GM06990 (cell line): ENCODE measurements around the gene LARGE1.
A peak's percentile ranks its signal among the peaks of the same experiment; 100 is the strongest.

ENCODE experiments used
- DNase-seq: peaks from one replicate; pipeline ENCODE4 v3.0.0-alpha.2; 2011; ENCODE audit not compliant: insufficient read length; ENCODE audit errors: extremely low read depth
- H3K27me3 ChIP-seq: replicated peaks from 2 replicates; pipeline ENCODE4 v1.6.0; 2011; ENCODE audit warnings: low read length; ENCODE audit not compliant: control insufficient read depth, insufficient read depth
- H3K36me3 ChIP-seq: 2 replicates; pipeline ENCODE4 v1.5.1; 2011; ENCODE audit warnings: low read length; ENCODE audit not compliant: control insufficient read depth, insufficient read depth
- H3K4me3 ChIP-seq: replicated peaks from 2 replicates; pipeline ENCODE4 v1.5.1; 2011; ENCODE audit warnings: low read depth, mild to moderate bottlenecking, control low read depth, low read length
- TF ChIP-seq, protein P1 (sequence below): IDR thresholded peaks from 2 replicates; pipeline ENCODE4 v1.5.1; 2011; ENCODE audit warnings: low read length, control low read depth, mild to moderate bottlenecking, inconsistent platforms; ENCODE audit not compliant: insufficient read depth, poor library complexity, severe bottlenecking

LARGE1 gene

DNA sequence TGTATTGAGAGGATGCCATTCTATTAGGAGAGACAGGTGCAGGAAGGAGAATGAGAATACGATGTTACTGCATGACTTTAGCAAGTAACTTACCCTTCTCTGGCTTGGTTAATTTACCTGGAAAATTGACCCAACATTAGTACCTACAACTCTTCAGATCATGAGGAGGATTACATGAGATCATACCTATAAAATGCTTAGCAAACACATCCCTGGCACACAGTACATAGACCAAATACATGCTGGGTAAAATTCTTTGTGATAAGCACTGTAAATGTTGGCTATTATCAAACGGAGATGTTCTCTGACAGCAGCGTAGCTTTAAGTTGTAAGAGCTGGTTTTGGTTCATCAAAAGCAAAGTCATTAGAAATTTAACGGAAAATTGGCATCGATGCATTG, 28.8 kb downstream of the LARGE1 start:
- TF ChIP-seq, protein P1, sequence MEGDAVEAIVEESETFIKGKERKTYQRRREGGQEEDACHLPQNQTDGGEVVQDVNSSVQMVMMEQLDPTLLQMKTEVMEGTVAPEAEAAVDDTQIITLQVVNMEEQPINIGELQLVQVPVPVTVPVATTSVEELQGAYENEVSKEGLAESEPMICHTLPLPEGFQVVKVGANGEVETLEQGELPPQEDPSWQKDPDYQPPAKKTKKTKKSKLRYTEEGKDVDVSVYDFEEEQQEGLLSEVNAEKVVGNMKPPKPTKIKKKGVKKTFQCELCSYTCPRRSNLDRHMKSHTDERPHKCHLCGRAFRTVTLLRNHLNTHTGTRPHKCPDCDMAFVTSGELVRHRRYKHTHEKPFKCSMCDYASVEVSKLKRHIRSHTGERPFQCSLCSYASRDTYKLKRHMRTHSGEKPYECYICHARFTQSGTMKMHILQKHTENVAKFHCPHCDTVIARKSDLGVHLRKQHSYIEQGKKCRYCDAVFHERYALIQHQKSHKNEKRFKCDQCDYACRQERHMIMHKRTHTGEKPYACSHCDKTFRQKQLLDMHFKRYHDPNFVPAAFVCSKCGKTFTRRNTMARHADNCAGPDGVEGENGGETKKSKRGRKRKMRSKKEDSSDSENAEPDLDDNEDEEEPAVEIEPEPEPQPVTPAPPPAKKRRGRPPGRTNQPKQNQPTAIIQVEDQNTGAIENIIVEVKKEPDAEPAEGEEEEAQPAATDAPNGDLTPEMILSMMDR, result no peak
- no peak for DNase-seq
- H3K36me3 ChIP-seq, result no peaks in the 10 kb centered on the region
- H3K4me3 ChIP-seq, result no peak overlapping the region
- no peaks in the 10 kb centered on the region for H3K27me3 ChIP-seq

DNA sequence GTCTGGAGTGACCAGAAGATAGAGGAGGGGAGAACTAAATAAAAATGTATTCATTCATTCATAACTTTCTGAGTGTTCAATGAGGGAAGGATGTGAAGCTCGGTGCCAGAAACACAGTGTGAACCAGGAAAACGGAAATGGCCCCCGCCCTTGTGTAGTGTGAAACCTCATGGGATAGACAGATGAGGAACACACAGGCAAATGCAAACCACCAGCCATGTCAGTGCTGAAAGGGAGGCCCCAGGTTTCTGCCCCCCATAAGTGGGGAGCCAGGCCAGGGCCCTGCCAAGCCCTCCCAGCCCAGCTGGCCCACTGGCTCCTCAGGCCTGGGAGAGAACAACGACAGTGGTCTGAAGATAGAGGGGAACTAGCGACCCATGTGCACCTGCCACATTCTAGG, 30.5 kb downstream of the LARGE1 start:
- Histone ChIP-seq H3K27me3 (no peaks in the 10 kb centered on the region), H3K4me3 (no peak overlapping the region), H3K36me3 (no peaks in the 10 kb centered on the region)
- DNase-seq, result peak; percentile 64
- TF ChIP-seq, protein P1, result no peak

DNA sequence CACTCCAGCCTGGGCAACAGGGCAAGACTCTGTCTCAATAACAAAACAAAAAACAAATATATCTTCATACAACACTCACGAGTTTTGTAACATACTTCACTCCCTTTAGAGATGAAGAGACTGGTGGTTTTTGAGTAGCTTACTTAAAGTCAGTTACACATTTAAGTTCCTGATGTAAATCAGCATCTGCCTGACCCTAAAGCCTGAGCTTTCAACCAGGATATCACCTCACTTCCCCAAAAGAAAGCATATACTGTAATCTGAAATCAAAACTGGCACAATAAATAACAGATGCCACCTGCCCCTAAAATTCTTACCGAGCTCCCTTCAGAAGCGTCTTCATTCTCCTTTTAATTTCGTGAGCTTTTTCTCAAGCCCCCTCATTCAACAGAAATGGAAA, 31.5 kb downstream of the LARGE1 start:
- TF ChIP-seq, protein P1, result no peak
- no peak overlapping the region for H3K4me3 ChIP-seq
- H3K27me3 ChIP-seq, result no peaks in the 10 kb centered on the region
- H3K36me3 ChIP-seq, result no peaks in the 10 kb centered on the region
- DNase-seq, result no peak

DNA sequence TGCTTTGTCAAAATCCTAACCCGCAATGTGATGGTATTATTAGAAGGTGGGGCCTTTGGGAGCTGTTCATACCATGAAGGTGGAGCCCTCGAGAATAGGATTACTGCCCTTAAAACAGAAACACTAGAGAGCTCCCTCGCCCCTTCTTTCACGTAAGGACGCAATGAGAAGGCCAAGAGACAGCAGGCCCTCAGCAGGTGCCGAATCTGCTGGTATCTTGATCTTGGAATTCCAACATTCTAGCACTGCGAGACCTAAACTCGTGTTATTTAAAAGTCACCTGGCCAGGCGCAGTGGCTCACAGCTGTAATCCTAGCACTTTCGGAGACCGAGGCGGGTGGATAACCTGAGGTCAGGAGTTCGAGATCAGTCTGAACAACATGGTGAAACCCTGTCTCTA, 33.1 kb downstream of the LARGE1 start:
- DNase-seq, result no peak
- Histone ChIP-seq H3K36me3 (no peaks in the 10 kb centered on the region), H3K4me3 (no peak overlapping the region), H3K27me3 (no peaks in the 10 kb centered on the region)
- TF ChIP-seq, protein P1, result no peak

DNA sequence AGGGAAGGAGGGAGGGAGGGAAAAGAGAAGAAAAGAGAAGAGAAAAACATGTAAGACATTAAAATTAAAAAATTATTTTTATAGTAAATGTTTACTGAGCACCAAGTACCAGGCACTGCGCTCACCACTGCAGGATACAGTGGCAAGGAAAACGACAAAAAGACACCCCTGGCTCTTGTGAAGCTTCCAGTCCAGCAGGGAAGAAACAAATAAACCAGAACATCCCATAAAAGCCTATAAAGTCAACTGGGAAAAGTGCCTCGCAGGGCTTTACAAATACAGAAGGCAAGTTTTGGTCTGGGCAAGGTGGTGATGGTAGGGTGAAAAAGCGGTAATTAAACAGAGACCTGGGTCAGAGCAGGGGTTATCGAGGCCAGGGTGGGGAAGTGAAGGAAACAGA, 33.6 kb downstream of the LARGE1 start:
- Histone ChIP-seq H3K36me3 (no peaks in the 10 kb centered on the region), H3K4me3 (no peak overlapping the region), H3K27me3 (no peaks in the 10 kb centered on the region)
- DNase-seq, result no peak
- TF ChIP-seq, protein P1, result no peak

DNA sequence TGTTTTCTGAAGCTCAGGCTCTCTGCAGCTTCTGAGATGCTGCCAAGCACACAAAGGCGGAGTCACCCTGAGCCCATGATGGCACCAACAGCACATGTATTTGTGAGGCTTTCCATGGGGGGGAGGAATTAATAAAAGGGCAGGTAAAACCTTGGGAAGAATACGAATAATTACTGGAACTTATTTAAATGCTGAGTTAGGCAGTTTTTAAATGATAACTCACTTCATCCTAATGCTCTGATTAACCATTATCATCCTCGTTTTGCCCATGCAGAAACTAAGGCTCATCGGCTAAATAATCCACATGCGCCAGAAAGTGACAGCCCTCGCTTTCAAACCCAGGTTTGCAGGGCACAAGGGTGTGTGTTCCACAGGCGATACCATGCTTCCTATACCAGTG, 35.4 kb downstream of the LARGE1 start:
- TF ChIP-seq, protein P1, result no peak
- Histone ChIP-seq H3K36me3 (no peaks in the 10 kb centered on the region), H3K4me3 (no peak overlapping the region), H3K27me3 (no peaks in the 10 kb centered on the region)
- no peak for DNase-seq
